ENCODE results near the gene MORN5.

GRCh38 chr9:122248448-122248865, 88.7 kb downstream of the MORN5 start:
- TF ChIP-seq SNAI2 (CRISPR knock-in tag; IDR thresholded peaks at IDR 0.05) (no peak), ARNTL (CRISPR knock-in tag; IDR thresholded peaks at IDR 0.05; ENCODE audit: borderline replicate concordance, low read depth) (no peak), TCF4 (CRISPR knock-in tag; IDR thresholded peaks at IDR 0.05; ENCODE audit: borderline replicate concordance) (no peak), ZNF565 (CRISPR knock-in tag; conservative IDR thresholded peaks at IDR 0.05; ENCODE audit: low read depth) (no peak), ZNF8 (CRISPR knock-in tag; IDR thresholded peaks at IDR 0.05) (no peak), TOX (CRISPR knock-in tag; IDR thresholded peaks at IDR 0.05; ENCODE audit: borderline replicate concordance) (no peak), ISL1 (CRISPR knock-in tag; IDR thresholded peaks at IDR 0.05) (no peak), CSDC2 (CRISPR knock-in tag; IDR thresholded peaks at IDR 0.05) (no peak), ZFP30 (CRISPR knock-in tag; IDR thresholded peaks at IDR 0.05) (no peak), ZC3H10 (CRISPR knock-in tag; IDR thresholded peaks at IDR 0.05) (no peak)
- TF ChIP-seq, protein P1, sequence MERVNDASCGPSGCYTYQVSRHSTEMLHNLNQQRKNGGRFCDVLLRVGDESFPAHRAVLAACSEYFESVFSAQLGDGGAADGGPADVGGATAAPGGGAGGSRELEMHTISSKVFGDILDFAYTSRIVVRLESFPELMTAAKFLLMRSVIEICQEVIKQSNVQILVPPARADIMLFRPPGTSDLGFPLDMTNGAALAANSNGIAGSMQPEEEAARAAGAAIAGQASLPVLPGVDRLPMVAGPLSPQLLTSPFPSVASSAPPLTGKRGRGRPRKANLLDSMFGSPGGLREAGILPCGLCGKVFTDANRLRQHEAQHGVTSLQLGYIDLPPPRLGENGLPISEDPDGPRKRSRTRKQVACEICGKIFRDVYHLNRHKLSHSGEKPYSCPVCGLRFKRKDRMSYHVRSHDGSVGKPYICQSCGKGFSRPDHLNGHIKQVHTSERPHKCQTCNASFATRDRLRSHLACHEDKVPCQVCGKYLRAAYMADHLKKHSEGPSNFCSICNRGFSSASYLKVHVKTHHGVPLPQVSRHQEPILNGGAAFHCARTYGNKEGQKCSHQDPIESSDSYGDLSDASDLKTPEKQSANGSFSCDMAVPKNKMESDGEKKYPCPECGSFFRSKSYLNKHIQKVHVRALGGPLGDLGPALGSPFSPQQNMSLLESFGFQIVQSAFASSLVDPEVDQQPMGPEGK (CRISPR knock-in tag; IDR thresholded peaks at IDR 0.05; ENCODE audit: borderline replicate concordance), result no peak
- TF ChIP-seq, protein P2, sequence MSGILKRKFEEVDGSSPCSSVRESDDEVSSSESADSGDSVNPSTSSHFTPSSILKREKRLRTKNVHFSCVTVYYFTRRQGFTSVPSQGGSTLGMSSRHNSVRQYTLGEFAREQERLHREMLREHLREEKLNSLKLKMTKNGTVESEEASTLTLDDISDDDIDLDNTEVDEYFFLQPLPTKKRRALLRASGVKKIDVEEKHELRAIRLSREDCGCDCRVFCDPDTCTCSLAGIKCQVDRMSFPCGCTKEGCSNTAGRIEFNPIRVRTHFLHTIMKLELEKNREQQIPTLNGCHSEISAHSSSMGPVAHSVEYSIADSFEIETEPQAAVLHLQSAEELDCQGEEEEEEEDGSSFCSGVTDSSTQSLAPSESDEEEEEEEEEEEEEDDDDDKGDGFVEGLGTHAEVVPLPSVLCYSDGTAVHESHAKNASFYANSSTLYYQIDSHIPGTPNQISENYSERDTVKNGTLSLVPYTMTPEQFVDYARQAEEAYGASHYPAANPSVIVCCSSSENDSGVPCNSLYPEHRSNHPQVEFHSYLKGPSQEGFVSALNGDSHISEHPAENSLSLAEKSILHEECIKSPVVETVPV (CRISPR knock-in tag; IDR thresholded peaks at IDR 0.05), result no peak
- TF ChIP-seq, protein P3, sequence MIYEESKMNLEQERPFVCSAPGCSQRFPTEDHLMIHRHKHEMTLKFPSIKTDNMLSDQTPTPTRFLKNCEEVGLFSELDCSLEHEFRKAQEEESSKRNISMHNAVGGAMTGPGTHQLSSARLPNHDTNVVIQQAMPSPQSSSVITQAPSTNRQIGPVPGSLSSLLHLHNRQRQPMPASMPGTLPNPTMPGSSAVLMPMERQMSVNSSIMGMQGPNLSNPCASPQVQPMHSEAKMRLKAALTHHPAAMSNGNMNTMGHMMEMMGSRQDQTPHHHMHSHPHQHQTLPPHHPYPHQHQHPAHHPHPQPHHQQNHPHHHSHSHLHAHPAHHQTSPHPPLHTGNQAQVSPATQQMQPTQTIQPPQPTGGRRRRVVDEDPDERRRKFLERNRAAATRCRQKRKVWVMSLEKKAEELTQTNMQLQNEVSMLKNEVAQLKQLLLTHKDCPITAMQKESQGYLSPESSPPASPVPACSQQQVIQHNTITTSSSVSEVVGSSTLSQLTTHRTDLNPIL (CRISPR knock-in tag; IDR thresholded peaks at IDR 0.05; ENCODE audit: low read depth), result no peak

Data from SK-N-SH treated with all-trans-retinoic acid at 6 μM for 48 hours (cell line).